Measurements from ENCODE around the gene HADH. TPM values are rescaled to one million over a fixed set of nuclear protein-coding genes. Genes with fewer than 3 reads are reported as not detected.

The HADH gene
- total RNA-seq, 1 donor from 2014 or later = 24.2 TPM

GRCh38 chr4:107999932-108000539 lies 10.3 kb downstream of the HADH start:
- no peak overlapping the region for H3K27ac ChIP-seq (ENCODE audit: low read depth, low read length)
- no peaks in the 10 kb centered on the region for H3K27me3 ChIP-seq (ENCODE audit: insufficient read depth, low read length)
- H3K36me3 ChIP-seq (ENCODE audit: insufficient read depth, low read length) = no peaks in the 10 kb centered on the region
- peaks cover 7% of the 10 kb centered on the region for H3K79me2 ChIP-seq (ENCODE audit: insufficient read depth, low read length)
- DNase-seq (ENCODE audit: low read depth) (no peak), FAIRE-seq (no peak)
- H3K4me3 ChIP-seq (ENCODE audit: insufficient read depth, low read depth, low read length) = no peak overlapping the region
- no peak overlapping the region for H3K4me3 Mint-ChIP-seq (ENCODE audit: unreplicated experiment)
- peaks cover 8% of the 10 kb centered on the region for H3K36me3 Mint-ChIP-seq (ENCODE audit: low read depth, unreplicated experiment)
- no peak overlapping the region for H3K4me2 ChIP-seq (ENCODE audit: low read length)
- no peak for TF ChIP-seq EZH2 (IDR thresholded peaks at IDR 0.05; ENCODE audit: insufficient read depth, low read length)
- no peak for TF ChIP-seq CTCF (IDR thresholded peaks at IDR 0.05; ENCODE audit: insufficient read depth, low read depth, low read length)
- peaks cover 17% of the 10 kb centered on the region for H3K4me1 Mint-ChIP-seq (ENCODE audit: low read depth, unreplicated experiment)
- H3K4me1 ChIP-seq (ENCODE audit: insufficient read depth, low read length) = peaks cover 16% of the 10 kb centered on the region
- no peaks in the 10 kb centered on the region for H3K9me3 ChIP-seq (ENCODE audit: insufficient read depth, low read depth, low read length)
- no peak overlapping the region for H2AFZ ChIP-seq (ENCODE audit: low read depth, low read length)
- H4K20me1 ChIP-seq (ENCODE audit: insufficient read depth, low read length) = peaks cover 14% of the 10 kb centered on the region
- no peaks in the 10 kb centered on the region for H3K27me3 Mint-ChIP-seq (ENCODE audit: low read depth, unreplicated experiment)
- H3K9me3 Mint-ChIP-seq (ENCODE audit: unreplicated experiment) = peaks cover 4% of the 10 kb centered on the region
- no peak overlapping the region for H3K9ac ChIP-seq (ENCODE audit: low read length)
- no peak overlapping the region for H3K27ac Mint-ChIP-seq (ENCODE audit: unreplicated experiment)

- no peak overlapping the region for H3K9ac ChIP-seq (ENCODE audit: low read length)
- no peak overlapping the region for H3K4me2 ChIP-seq (ENCODE audit: low read length)
- Mint-ChIP-seq H3K4me1 (ENCODE audit: low read depth, unreplicated experiment) (peaks cover 17% of the 10 kb centered on the region), H3K27me3 (ENCODE audit: low read depth, unreplicated experiment) (no peaks in the 10 kb centered on the region), H3K4me3 (ENCODE audit: unreplicated experiment) (no peak overlapping the region), H3K9me3 (ENCODE audit: unreplicated experiment) (peaks cover 2% of the 10 kb centered on the region), H3K27ac (ENCODE audit: unreplicated experiment) (no peak overlapping the region), H3K36me3 (ENCODE audit: low read depth, unreplicated experiment) (peaks cover 5% of the 10 kb centered on the region)
- no peaks in the 10 kb centered on the region for H3K36me3 ChIP-seq (ENCODE audit: insufficient read depth, low read length)
- peaks cover 4% of the 10 kb centered on the region for H3K79me2 ChIP-seq (ENCODE audit: insufficient read depth, low read length)
- H3K27me3 ChIP-seq (ENCODE audit: insufficient read depth, low read length) = no peaks in the 10 kb centered on the region
- H3K4me3 ChIP-seq (ENCODE audit: insufficient read depth, low read depth, low read length) = no peak overlapping the region
- FAIRE-seq (no peak), DNase-seq (ENCODE audit: low read depth) (no peak)
- no peak for TF ChIP-seq EZH2 (IDR thresholded peaks at IDR 0.05; ENCODE audit: insufficient read depth, low read length)
- TF ChIP-seq CTCF (IDR thresholded peaks at IDR 0.05; ENCODE audit: insufficient read depth, low read depth, low read length) = no peak
- H3K27ac ChIP-seq (ENCODE audit: low read depth, low read length) = no peak overlapping the region
- H3K4me1 ChIP-seq (ENCODE audit: insufficient read depth, low read length) = peaks cover 15% of the 10 kb centered on the region
- no peaks in the 10 kb centered on the region for H3K9me3 ChIP-seq (ENCODE audit: insufficient read depth, low read depth, low read length)
- peaks cover 8% of the 10 kb centered on the region for H4K20me1 ChIP-seq (ENCODE audit: insufficient read depth, low read length)
- H2AFZ ChIP-seq (ENCODE audit: low read depth, low read length) = no peak overlapping the region
These were observed 11.9 kb downstream of the HADH start for GRCh38 chr4:108001540-108002135.

- Histone ChIP-seq H3K27ac (ENCODE audit: low read depth, low read length) (no peak overlapping the region), H2AFZ (ENCODE audit: low read depth, low read length) (no peak overlapping the region), H3K27me3 (ENCODE audit: insufficient read depth, low read length) (no peaks in the 10 kb centered on the region), H3K4me2 (ENCODE audit: low read length) (no peak overlapping the region), H3K9ac (ENCODE audit: low read length) (no peak overlapping the region), H3K4me3 (ENCODE audit: insufficient read depth, low read depth, low read length) (no peak overlapping the region), H4K20me1 (ENCODE audit: insufficient read depth, low read length) (no peaks in the 10 kb centered on the region), H3K4me1 (ENCODE audit: insufficient read depth, low read length) (peaks cover 6% of the 10 kb centered on the region), H3K79me2 (ENCODE audit: insufficient read depth, low read length) (no peaks in the 10 kb centered on the region), H3K9me3 (ENCODE audit: insufficient read depth, low read depth, low read length) (no peaks in the 10 kb centered on the region), H3K36me3 (ENCODE audit: insufficient read depth, low read length) (no peaks in the 10 kb centered on the region)
- FAIRE-seq (no peak), DNase-seq (ENCODE audit: low read depth) (no peak)
- H3K4me1 Mint-ChIP-seq (ENCODE audit: low read depth, unreplicated experiment) = peaks cover 10% of the 10 kb centered on the region
- H3K4me3 Mint-ChIP-seq (ENCODE audit: unreplicated experiment) = no peak overlapping the region
- peaks cover 2% of the 10 kb centered on the region for H3K9me3 Mint-ChIP-seq (ENCODE audit: unreplicated experiment)
- no peak for TF ChIP-seq EZH2 (IDR thresholded peaks at IDR 0.05; ENCODE audit: insufficient read depth, low read length)
- TF ChIP-seq CTCF (IDR thresholded peaks at IDR 0.05; ENCODE audit: insufficient read depth, low read depth, low read length) = no peak
- H3K36me3 Mint-ChIP-seq (ENCODE audit: low read depth, unreplicated experiment) = peaks cover 2% of the 10 kb centered on the region
- H3K27me3 Mint-ChIP-seq (ENCODE audit: low read depth, unreplicated experiment) = no peaks in the 10 kb centered on the region
- H3K27ac Mint-ChIP-seq (ENCODE audit: unreplicated experiment) = no peak overlapping the region
These were observed 14.4 kb downstream of the HADH start for GRCh38 chr4:108003982-108004515.

All from astrocyte (in vitro differentiated cells and primary cell).